ENCODE data around the gene ADORA1.

ADORA1 gene

GRCh38 chr1:203127666-203128430 is at the start of gene ADORA1:
Gene ADORA1 (plus strand): TSS chr1:203127726. CDS start chr1:203128842, 1,116 bp downstream.
- DNase-seq (ENCODE audit: low read depth in 2 of 2), result no peak

GRCh38 chr1:203077956-203078355 is 49.6 kb upstream of the ADORA1 start:
- no peak for DNase-seq (ENCODE audit: low read depth in 2 of 2)

- no peak for DNase-seq (ENCODE audit: low read depth in 2 of 2)
Measured at GRCh38 chr1:203078478-203078877, 49.0 kb upstream of the ADORA1 start.

- DNase-seq (ENCODE audit: low read depth in 2 of 2), result no peak
Measured at GRCh38 chr1:203080456-203080855, 47.1 kb upstream of the ADORA1 start.

GRCh38 chr1:203081465-203082230 is 45.9 kb upstream of the ADORA1 start:
- DNase-seq (ENCODE audit: low read depth in 2 of 2), result no peak

- no peak for DNase-seq (ENCODE audit: low read depth in 2 of 2)
Measured at GRCh38 chr1:203082231-203082505, 45.4 kb upstream of the ADORA1 start.

- no peak for DNase-seq (ENCODE audit: low read depth in 2 of 2)
Measured at GRCh38 chr1:203082571-203083462, 44.7 kb upstream of the ADORA1 start.

- DNase-seq (ENCODE audit: low read depth in 2 of 2), result no peak
Measured at GRCh38 chr1:203083463-203083921, 44.0 kb upstream of the ADORA1 start.

GRCh38 chr1:203084588-203085527 is 42.7 kb upstream of the ADORA1 start:
- peak in 1 of 2 donors; percentile 19 for DNase-seq (ENCODE audit: low read depth in 2 of 2)

- no peak for DNase-seq (ENCODE audit: low read depth in 2 of 2)
Measured at GRCh38 chr1:203085528-203086406, 41.8 kb upstream of the ADORA1 start, which contains the start of gene MYOG. Gene MYOG (minus strand): TSS chr1:203086012. CDS start chr1:203085961, 51 bp downstream.

- DNase-seq (ENCODE audit: low read depth in 2 of 2), result no peak
Measured at GRCh38 chr1:203086992-203087763, 40.3 kb upstream of the ADORA1 start.

- DNase-seq (ENCODE audit: low read depth in 2 of 2), result no peak
Measured at GRCh38 chr1:203088441-203088840, 39.1 kb upstream of the ADORA1 start.

GRCh38 chr1:203089001-203089650 is 38.4 kb upstream of the ADORA1 start:
- DNase-seq (ENCODE audit: low read depth in 2 of 2), result no peak

- DNase-seq (ENCODE audit: low read depth in 2 of 2), result no peak
Measured at GRCh38 chr1:203089651-203090045, 37.9 kb upstream of the ADORA1 start.

GRCh38 chr1:203090421-203091198 is 36.9 kb upstream of the ADORA1 start:
- DNase-seq (ENCODE audit: low read depth in 2 of 2), result no peak

GRCh38 chr1:203091199-203091477 is 36.4 kb upstream of the ADORA1 start:
- DNase-seq (ENCODE audit: low read depth in 2 of 2), result no peak

GRCh38 chr1:203091761-203092330 is 35.7 kb upstream of the ADORA1 start:
- DNase-seq (ENCODE audit: low read depth in 2 of 2), result no peak

Data from activated CD4-positive, alpha-beta T cell treated with anti-CD3 and anti-CD28 coated beads for 24 hours (primary cell).